ENCODE data around the gene ADRA2B.

DNA sequence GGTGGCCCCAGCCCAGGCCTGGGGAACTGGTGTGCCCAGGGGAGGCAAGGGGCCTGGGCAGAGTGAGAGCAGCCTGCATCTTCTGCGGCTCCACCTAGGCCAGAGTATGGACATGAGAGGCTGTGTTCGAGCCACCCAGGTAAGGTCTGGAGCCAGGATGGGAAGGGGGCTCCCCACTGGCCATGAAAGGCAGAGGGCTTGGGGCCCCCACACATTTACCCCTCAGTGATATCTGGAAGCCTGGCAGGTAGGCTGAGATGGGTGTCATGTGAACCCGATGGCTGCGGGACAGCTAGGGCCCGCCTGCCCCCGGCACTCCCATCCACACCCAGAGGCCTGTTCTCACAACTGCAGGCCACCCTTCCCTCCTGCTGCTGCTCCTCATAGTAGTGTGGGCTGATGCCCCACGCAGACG is 13.2 kb downstream of the ADRA2B start:
- no peak for TF ChIP-seq EP300 (IDR thresholded peaks at IDR 0.05)
- TF ChIP-seq, protein P1, sequence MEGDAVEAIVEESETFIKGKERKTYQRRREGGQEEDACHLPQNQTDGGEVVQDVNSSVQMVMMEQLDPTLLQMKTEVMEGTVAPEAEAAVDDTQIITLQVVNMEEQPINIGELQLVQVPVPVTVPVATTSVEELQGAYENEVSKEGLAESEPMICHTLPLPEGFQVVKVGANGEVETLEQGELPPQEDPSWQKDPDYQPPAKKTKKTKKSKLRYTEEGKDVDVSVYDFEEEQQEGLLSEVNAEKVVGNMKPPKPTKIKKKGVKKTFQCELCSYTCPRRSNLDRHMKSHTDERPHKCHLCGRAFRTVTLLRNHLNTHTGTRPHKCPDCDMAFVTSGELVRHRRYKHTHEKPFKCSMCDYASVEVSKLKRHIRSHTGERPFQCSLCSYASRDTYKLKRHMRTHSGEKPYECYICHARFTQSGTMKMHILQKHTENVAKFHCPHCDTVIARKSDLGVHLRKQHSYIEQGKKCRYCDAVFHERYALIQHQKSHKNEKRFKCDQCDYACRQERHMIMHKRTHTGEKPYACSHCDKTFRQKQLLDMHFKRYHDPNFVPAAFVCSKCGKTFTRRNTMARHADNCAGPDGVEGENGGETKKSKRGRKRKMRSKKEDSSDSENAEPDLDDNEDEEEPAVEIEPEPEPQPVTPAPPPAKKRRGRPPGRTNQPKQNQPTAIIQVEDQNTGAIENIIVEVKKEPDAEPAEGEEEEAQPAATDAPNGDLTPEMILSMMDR (IDR thresholded peaks at IDR 0.05) = no peak

Data from stomach (tissue), 4 donors.